Measurements from ENCODE around the gene CELSR3. TPM values are rescaled to one million over a fixed set of nuclear protein-coding genes. Genes with fewer than 3 reads are reported as not detected.

CELSR3 gene
- total and polyA plus RNA-seq, 2 of the 4 experiments (the other 2 are of a cell fraction): 0.18 to 0.63 TPM

DNA sequence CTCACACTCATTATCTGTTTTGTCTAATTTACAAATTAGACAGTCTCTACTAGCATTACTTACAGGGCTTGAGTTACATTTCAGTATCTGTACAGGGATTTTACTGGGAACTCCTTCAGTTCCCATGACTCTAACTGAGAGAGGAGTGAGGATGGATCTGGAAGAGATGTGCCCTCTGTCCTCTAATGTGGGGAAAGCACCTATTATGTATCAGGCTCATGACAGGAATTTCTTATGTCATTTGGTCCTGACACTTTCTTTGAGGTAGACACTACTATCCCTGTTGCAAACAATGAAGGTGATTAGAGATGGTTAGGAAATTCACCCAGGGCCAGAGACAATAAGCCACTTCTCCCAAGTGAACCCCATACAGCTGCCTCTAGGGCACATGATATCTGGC, 33.9 kb upstream of the CELSR3 start:
- Histone ChIP-seq H3K4me1 (ENCODE audit: control insufficient read depth, insufficient read depth, low read length) (peaks cover 29% of the 10 kb centered on the region), H2BK120ac (ENCODE audit: low read depth, low read length) (no peak overlapping the region), H3K23ac (ENCODE audit: low read depth, low read length) (no peak overlapping the region; the same call in 1 of the 2 replicates), H4K5ac (ENCODE audit: low read depth, low read length) (no peak overlapping the region), H3K14ac (replicated peaks; ENCODE audit: low read depth, low read length) (no peak overlapping the region), H4K8ac (ENCODE audit: low read depth in 2 of 2, low read length in 2 of 2) (no peak overlapping the region), H3K4me2 (ENCODE audit: low read depth, low read length) (no peak overlapping the region), H2BK20ac (ENCODE audit: low read depth, low read length) (no peak overlapping the region), H3K27me3 (ENCODE audit: control insufficient read depth, insufficient read depth, low read length) (no peaks in the 10 kb centered on the region), H3K4ac (ENCODE audit: low read depth, low read length) (no peak overlapping the region), H3K4me3 (ENCODE audit: insufficient read depth, low read depth, low read length) (no peak overlapping the region), H2AFZ (replicated peaks; ENCODE audit: low read length, poor library complexity) (no peak overlapping the region), H3K9me3 (ENCODE audit: control insufficient read depth, insufficient read depth, low read length) (no peaks in the 10 kb centered on the region), H3K79me1 (ENCODE audit: low read depth in 1 of 2, low read length in 2 of 2) (peaks cover 41 to 80% of the 10 kb centered on the region in 2 experiments), H3K56ac (ENCODE audit: extremely low read depth, insufficient read depth, low read length) (no peak overlapping the region), H4K91ac (ENCODE audit: insufficient read depth, low read depth, low read length) (no peak overlapping the region), H3K18ac (ENCODE audit: low read depth, low read length) (no peak overlapping the region), H3K9ac (ENCODE audit: low read depth, low read length) (no peak overlapping the region), H2BK15ac (ENCODE audit: low read depth, low read length) (no peak overlapping the region), H2AK5ac (ENCODE audit: low read depth, low read length) (no peak overlapping the region), H3K9me1 (ENCODE audit: insufficient read depth, low read length) (peaks cover 27% of the 10 kb centered on the region), H4K20me1 (ENCODE audit: insufficient read depth, low read length) (peaks cover 88% of the 10 kb centered on the region), H2AK9ac (replicated peaks; ENCODE audit: low read depth, low read length, poor library complexity) (no peak overlapping the region), H3K27ac (ENCODE audit: insufficient read depth, low read length) (no peak overlapping the region), H3K36me3 (ENCODE audit: control insufficient read depth, insufficient read depth, low read length) (peaks cover 49% of the 10 kb centered on the region), H2BK5ac (ENCODE audit: low read depth, low read length, poor library complexity, severe bottlenecking) (no peak overlapping the region)
- no peak for TF ChIP-seq MXI1 (IDR thresholded peaks at IDR 0.05; ENCODE audit: borderline replicate concordance, low read depth, low read length)
- TF ChIP-seq, protein P1, sequence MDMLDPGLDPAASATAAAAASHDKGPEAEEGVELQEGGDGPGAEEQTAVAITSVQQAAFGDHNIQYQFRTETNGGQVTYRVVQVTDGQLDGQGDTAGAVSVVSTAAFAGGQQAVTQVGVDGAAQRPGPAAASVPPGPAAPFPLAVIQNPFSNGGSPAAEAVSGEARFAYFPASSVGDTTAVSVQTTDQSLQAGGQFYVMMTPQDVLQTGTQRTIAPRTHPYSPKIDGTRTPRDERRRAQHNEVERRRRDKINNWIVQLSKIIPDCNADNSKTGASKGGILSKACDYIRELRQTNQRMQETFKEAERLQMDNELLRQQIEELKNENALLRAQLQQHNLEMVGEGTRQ (IDR thresholded peaks at IDR 0.05; ENCODE audit: low read depth, low read length): no peak
- TF ChIP-seq, protein P2, sequence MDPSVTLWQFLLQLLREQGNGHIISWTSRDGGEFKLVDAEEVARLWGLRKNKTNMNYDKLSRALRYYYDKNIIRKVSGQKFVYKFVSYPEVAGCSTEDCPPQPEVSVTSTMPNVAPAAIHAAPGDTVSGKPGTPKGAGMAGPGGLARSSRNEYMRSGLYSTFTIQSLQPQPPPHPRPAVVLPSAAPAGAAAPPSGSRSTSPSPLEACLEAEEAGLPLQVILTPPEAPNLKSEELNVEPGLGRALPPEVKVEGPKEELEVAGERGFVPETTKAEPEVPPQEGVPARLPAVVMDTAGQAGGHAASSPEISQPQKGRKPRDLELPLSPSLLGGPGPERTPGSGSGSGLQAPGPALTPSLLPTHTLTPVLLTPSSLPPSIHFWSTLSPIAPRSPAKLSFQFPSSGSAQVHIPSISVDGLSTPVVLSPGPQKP (IDR thresholded peaks at IDR 0.05; ENCODE audit: borderline replicate concordance, low read depth, low read length): no peak
- TF ChIP-seq RCOR1 (IDR thresholded peaks at IDR 0.05; ENCODE audit: insufficient replicate concordance, low read length): no peak
- TF ChIP-seq CHD1 (IDR thresholded peaks at IDR 0.05; ENCODE audit: low read depth, low read length): no peak
- no peak for TF ChIP-seq CEBPB (IDR thresholded peaks at IDR 0.05; ENCODE audit: low read depth, low read length)
- no peak for TF ChIP-seq MAFK (IDR thresholded peaks at IDR 0.05; ENCODE audit: low read depth, low read length)
- TF ChIP-seq, protein P3, sequence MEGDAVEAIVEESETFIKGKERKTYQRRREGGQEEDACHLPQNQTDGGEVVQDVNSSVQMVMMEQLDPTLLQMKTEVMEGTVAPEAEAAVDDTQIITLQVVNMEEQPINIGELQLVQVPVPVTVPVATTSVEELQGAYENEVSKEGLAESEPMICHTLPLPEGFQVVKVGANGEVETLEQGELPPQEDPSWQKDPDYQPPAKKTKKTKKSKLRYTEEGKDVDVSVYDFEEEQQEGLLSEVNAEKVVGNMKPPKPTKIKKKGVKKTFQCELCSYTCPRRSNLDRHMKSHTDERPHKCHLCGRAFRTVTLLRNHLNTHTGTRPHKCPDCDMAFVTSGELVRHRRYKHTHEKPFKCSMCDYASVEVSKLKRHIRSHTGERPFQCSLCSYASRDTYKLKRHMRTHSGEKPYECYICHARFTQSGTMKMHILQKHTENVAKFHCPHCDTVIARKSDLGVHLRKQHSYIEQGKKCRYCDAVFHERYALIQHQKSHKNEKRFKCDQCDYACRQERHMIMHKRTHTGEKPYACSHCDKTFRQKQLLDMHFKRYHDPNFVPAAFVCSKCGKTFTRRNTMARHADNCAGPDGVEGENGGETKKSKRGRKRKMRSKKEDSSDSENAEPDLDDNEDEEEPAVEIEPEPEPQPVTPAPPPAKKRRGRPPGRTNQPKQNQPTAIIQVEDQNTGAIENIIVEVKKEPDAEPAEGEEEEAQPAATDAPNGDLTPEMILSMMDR (conservative IDR thresholded peaks at IDR 0.05; ENCODE audit: low read depth, low read length): no peak
- no peak for TF ChIP-seq MAZ (IDR thresholded peaks at IDR 0.05; ENCODE audit: borderline replicate concordance, low read depth, low read length)
- TF ChIP-seq FOS (IDR thresholded peaks at IDR 0.05; ENCODE audit: low read depth, low read length): no peak
- no peak for TF ChIP-seq BHLHE40 (IDR thresholded peaks at IDR 0.05; ENCODE audit: low read depth, low read length)
- BruUV-seq (replicated peaks): no TSS peak
- CTCF ChIA-PET: interaction anchor here (2.5 kb wide), 1 partner anchor 43 kb away, joined by 7 read pairs; no protein-coding TSS in a partner anchor
- ATAC-seq (ENCODE audit: low read depth) (no peak), DNase-seq (no peak)
- in situ Hi-C loops (cut with MboI; ENCODE audit: low sequenced_read_pairs): no loop called here
- dilution Hi-C loops (cut with HindIII; ENCODE audit: low sequenced_read_pairs, unreplicated experiment): no loop called here
- POLR2A ChIA-PET (ENCODE audit: unreplicated experiment): no interaction called here
- intact Hi-C loops (cut with micrococcal nuclease): no loop called here
